Measurements from ENCODE around the gene TMEM217. TPM values are rescaled to one million over a fixed set of nuclear protein-coding genes. Genes with fewer than 3 reads are reported as not detected.
"Not testable (repeated sequence)": the region's sequence is repeated elsewhere in the genome, so short reads cannot be mapped to it uniquely, and the experiment has no call there.

TMEM217 gene
- total RNA-seq, 2 experiments from 2014 or later = 0.81 to 0.95 TPM

- Mint-ChIP-seq H3K4me1 (ENCODE audit: low read depth) (peaks cover 81% of the 10 kb centered on the region), H3K36me3 (ENCODE audit: low read depth) (no peaks in the 10 kb centered on the region), H3K27me3 (ENCODE audit: low read depth) (no peaks in the 10 kb centered on the region), H3K9me3 (no peaks in the 10 kb centered on the region), H3K4me3 (no peak overlapping the region), H3K27ac (peak overlapping the region; percentile 88)
- DNase-seq = peak; percentile 57
- CTCF ChIA-PET = interaction anchor here (0.7 to 19.0 kb wide), 6 partner anchors 18 to 332 kb away, joined by 3 to 704 read pairs (median 94); partner anchors contain the start of gene PIM1
- intact Hi-C loops (cut with micrococcal nuclease) = loop anchor here (1.0 kb wide), 2 partner anchors 13 to 172 kb away; no protein-coding TSS in a partner anchor
These were observed 52.6 kb downstream of the TMEM217 start for GRCh38 chr6:37205175-37205996.

- Mint-ChIP-seq H3K4me1 (ENCODE audit: low read depth) (peaks cover 69% of the 10 kb centered on the region), H3K36me3 (ENCODE audit: low read depth) (no peaks in the 10 kb centered on the region), H3K9me3 (no peaks in the 10 kb centered on the region), H3K27me3 (ENCODE audit: low read depth) (no peaks in the 10 kb centered on the region), H3K4me3 (no peak overlapping the region), H3K27ac (peak overlapping the region; percentile 0)
- DNase-seq = no peak
- intact Hi-C loops (cut with micrococcal nuclease) = no loop called here
- CTCF ChIA-PET = interaction anchor here (1.4 to 19.0 kb wide), 5 partner anchors 10 to 179 kb away, joined by 6 to 704 read pairs (median 173); partner anchors contain the start of gene PIM1
These were observed 53.8 kb downstream of the TMEM217 start for GRCh38 chr6:37204014-37204751.

GRCh38 chr6:37202788-37203491, 55.0 kb downstream of the TMEM217 start:
- H3K36me3 Mint-ChIP-seq (ENCODE audit: low read depth) = no peaks in the 10 kb centered on the region
- H3K27ac Mint-ChIP-seq = peak overlapping the region; percentile 77
- peaks cover 62% of the 10 kb centered on the region for H3K4me1 Mint-ChIP-seq (ENCODE audit: low read depth)
- no peaks in the 10 kb centered on the region for H3K27me3 Mint-ChIP-seq (ENCODE audit: low read depth)
- intact Hi-C loops (cut with micrococcal nuclease) = no loop called here
- peak; percentile 42 for DNase-seq
- CTCF ChIA-PET = interaction anchor here (0.9 to 19.0 kb wide), 7 partner anchors 9 to 289 kb away, joined by 3 to 704 read pairs (median 6); no protein-coding TSS in a partner anchor
- no peak overlapping the region for H3K4me3 Mint-ChIP-seq
- no peaks in the 10 kb centered on the region for H3K9me3 Mint-ChIP-seq

- H3K9me3 Mint-ChIP-seq = no peaks in the 10 kb centered on the region
- no peaks in the 10 kb centered on the region for H3K36me3 Mint-ChIP-seq (ENCODE audit: low read depth)
- intact Hi-C loops (cut with micrococcal nuclease) = no loop called here
- H3K4me1 Mint-ChIP-seq (ENCODE audit: low read depth) = peaks cover 49% of the 10 kb centered on the region
- H3K27me3 Mint-ChIP-seq (ENCODE audit: low read depth) = no peaks in the 10 kb centered on the region
- no peak for DNase-seq
- no peak overlapping the region for H3K4me3 Mint-ChIP-seq
- H3K27ac Mint-ChIP-seq = no peak overlapping the region
- CTCF ChIA-PET = interaction anchor here (0.6 to 19.0 kb wide), 5 partner anchors 8 to 446 kb away, joined by 3 to 704 read pairs (median 6); no protein-coding TSS in a partner anchor
These were observed 56.2 kb downstream of the TMEM217 start for GRCh38 chr6:37201726-37202125.

GRCh38 chr6:37200085-37200484, 57.9 kb downstream of the TMEM217 start:
- no peaks in the 10 kb centered on the region for H3K36me3 Mint-ChIP-seq (ENCODE audit: low read depth)
- H3K27ac Mint-ChIP-seq = no peak overlapping the region
- DNase-seq = no peak
- H3K4me1 Mint-ChIP-seq (ENCODE audit: low read depth) = peaks cover 36% of the 10 kb centered on the region
- H3K4me3 Mint-ChIP-seq = no peak overlapping the region
- H3K9me3 Mint-ChIP-seq = no peaks in the 10 kb centered on the region
- intact Hi-C loops (cut with micrococcal nuclease) = no loop called here
- H3K27me3 Mint-ChIP-seq (ENCODE audit: low read depth) = no peaks in the 10 kb centered on the region
- CTCF ChIA-PET = interaction anchor here (2.5 to 19.0 kb wide), 3 partner anchors 9 to 175 kb away, joined by 10 to 704 read pairs (median 14); no protein-coding TSS in a partner anchor

- H3K36me3 Mint-ChIP-seq (ENCODE audit: low read depth); DNase-seq; intact Hi-C loops (cut with micrococcal nuclease); H3K27ac Mint-ChIP-seq; H3K9me3 Mint-ChIP-seq; H3K4me3 Mint-ChIP-seq; H3K27me3 Mint-ChIP-seq (ENCODE audit: low read depth): not testable (repeated sequence)
- peaks cover 35% of the 10 kb centered on the region for H3K4me1 Mint-ChIP-seq (ENCODE audit: low read depth)
- CTCF ChIA-PET = interaction anchor here (1.2 kb wide), 1 partner anchor 23 kb away, joined by 3 read pairs; no protein-coding TSS in a partner anchor
These were observed 61.5 kb downstream of the TMEM217 start for GRCh38 chr6:37196451-37196850.

- intact Hi-C loops (cut with micrococcal nuclease) = not testable (repeated sequence)
- CTCF ChIA-PET = interaction anchor here (1.0 to 2.1 kb wide), 8 partner anchors 8 to 176 kb away, joined by 3 to 9 read pairs (median 6); no protein-coding TSS in a partner anchor
These were observed 63.1 kb downstream of the TMEM217 start for GRCh38 chr6:37194886-37195285.

GRCh38 chr6:37192666-37193065, 65.3 kb downstream of the TMEM217 start:
- H3K4me1 Mint-ChIP-seq (ENCODE audit: low read depth) = peaks cover 55% of the 10 kb centered on the region

More at GRCh38 chr6:37194886-37195285, 63.1 kb downstream of the TMEM217 start:
- Mint-ChIP-seq H3K27ac (peak overlapping the region; percentile 42), H3K4me1 (ENCODE audit: low read depth) (peaks cover 41% of the 10 kb centered on the region)
- not testable (repeated sequence) for DNase-seq; H3K36me3 Mint-ChIP-seq (ENCODE audit: low read depth); H3K4me3 Mint-ChIP-seq; H3K9me3 Mint-ChIP-seq; H3K27me3 Mint-ChIP-seq (ENCODE audit: low read depth)

GRCh38 chr6:37190159-37190535, 67.8 kb downstream of the TMEM217 start:
- no peak overlapping the region for H3K4me3 Mint-ChIP-seq
- peaks cover 77% of the 10 kb centered on the region for H3K4me1 Mint-ChIP-seq (ENCODE audit: low read depth)
- no peaks in the 10 kb centered on the region for H3K27me3 Mint-ChIP-seq (ENCODE audit: low read depth)
- no peaks in the 10 kb centered on the region for H3K9me3 Mint-ChIP-seq
- H3K36me3 Mint-ChIP-seq (ENCODE audit: low read depth) = peaks cover 4% of the 10 kb centered on the region
- peak overlapping the region; percentile 82 for H3K27ac Mint-ChIP-seq
- CTCF ChIA-PET = interaction anchor here (1.1 to 2.2 kb wide), 6 partner anchors 10 to 168 kb away, joined by 3 to 14 read pairs (median 6); no protein-coding TSS in a partner anchor
- intact Hi-C loops (cut with micrococcal nuclease) = loop anchor here (1.0 kb wide), 1 partner anchor 17 kb away; no protein-coding TSS in a partner anchor
- peak; percentile 68 for DNase-seq

More at GRCh38 chr6:37192666-37193065, 65.3 kb downstream of the TMEM217 start:
- CTCF ChIA-PET = interaction anchor here (1.2 to 1.7 kb wide), 3 partner anchors 10 to 20 kb away, joined by 3 to 8 read pairs (median 3); no protein-coding TSS in a partner anchor
- no peak for DNase-seq
- H3K36me3 Mint-ChIP-seq (ENCODE audit: low read depth) = no peaks in the 10 kb centered on the region
- intact Hi-C loops (cut with micrococcal nuclease) = loop anchor here (1.0 kb wide), 2 partner anchors 9 to 13 kb away; no protein-coding TSS in a partner anchor
- no peak overlapping the region for H3K27ac Mint-ChIP-seq
- H3K9me3 Mint-ChIP-seq = no peaks in the 10 kb centered on the region
- no peaks in the 10 kb centered on the region for H3K27me3 Mint-ChIP-seq (ENCODE audit: low read depth)
- no peak overlapping the region for H3K4me3 Mint-ChIP-seq

- CTCF ChIA-PET = interaction anchor here (0.6 to 3.2 kb wide), 8 partner anchors 11 to 167 kb away, joined by 3 to 16 read pairs (median 6); no protein-coding TSS in a partner anchor
- no peak for DNase-seq
- Mint-ChIP-seq H3K4me1 (ENCODE audit: low read depth) (peaks cover 72% of the 10 kb centered on the region), H3K27me3 (ENCODE audit: low read depth) (no peaks in the 10 kb centered on the region), H3K4me3 (no peak overlapping the region), H3K27ac (peak overlapping the region; percentile 82), H3K36me3 (ENCODE audit: low read depth) (peaks cover 4% of the 10 kb centered on the region), H3K9me3 (no peaks in the 10 kb centered on the region)
- intact Hi-C loops (cut with micrococcal nuclease) = no loop called here
These were observed 68.9 kb downstream of the TMEM217 start for GRCh38 chr6:37188962-37189510.

Measured in activated naive CD4-positive, alpha-beta T cell treated with anti-CD3 and anti-CD28 coated beads for 36 hours (primary cell).